ENCODE results near the gene CIRBP. TPM values are rescaled to one million over a fixed set of nuclear protein-coding genes. Genes with fewer than 3 reads are reported as not detected.

The CIRBP gene
- total and polyA plus RNA-seq, 2 of the 13 experiments (the other 11 are each of a cell fraction or from before 2014, with no cell fraction given): 133 to 140 TPM

DNA sequence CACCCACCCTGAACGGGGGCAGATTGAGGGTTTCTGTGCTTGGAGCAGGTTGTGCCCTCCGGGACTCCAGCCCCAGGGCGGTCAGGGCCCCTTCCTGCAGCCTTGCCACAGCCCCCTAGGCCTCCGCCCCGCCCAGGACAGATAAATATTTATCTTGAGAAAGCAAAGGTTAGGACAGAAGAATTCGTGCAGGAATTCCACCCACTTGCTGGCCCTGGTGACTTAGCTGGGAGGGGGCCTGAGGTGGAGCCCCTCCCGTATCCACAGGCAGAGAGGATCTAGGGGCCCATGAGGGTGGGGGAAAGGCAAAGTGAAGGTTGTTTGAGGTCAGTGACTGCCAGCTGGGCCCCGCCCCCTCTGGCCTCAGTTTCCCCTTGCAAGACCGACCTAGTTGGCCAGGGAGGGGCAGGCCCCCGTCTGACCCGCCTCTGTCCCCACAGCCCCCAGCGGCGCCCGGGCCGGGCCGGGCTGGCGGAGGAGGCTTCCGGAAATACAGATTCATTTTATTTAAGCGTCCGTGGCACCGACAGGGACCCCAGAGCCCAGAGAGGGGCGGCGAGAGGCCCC, 15.5 kb upstream of the CIRBP start:
- ChIA-PET CTCF (ENCODE audit: low intra/inter-chr PET ratio, low total read pairs) (no interaction called here), POLR2A (interaction anchor here (0.9 to 13.7 kb wide), 10 partner anchors 9 to 155 kb away, joined by 3 to 668 read pairs (median 6); partner anchors contain the start of genes ATP5F1D, CIRBP, EFNA2 and FAM174C)
- in situ Hi-C loops (cut with HindIII; ENCODE audit: extremely low pct_ligation_motif_present, low pct_unique_long_range_greater_than_20kb): no loop called here
- intact Hi-C loops (cut with micrococcal nuclease; ENCODE audit: unreplicated experiment): no loop called here
- Histone ChIP-seq H4K20me1 (ENCODE audit: insufficient read depth, low read length) (peaks cover 60% of the 10 kb centered on the region; the same call in 1 of the 2 replicates), H3K79me2 (ENCODE audit: insufficient read depth, low read length) (peaks cover 35% of the 10 kb centered on the region), H3K4me3 (replicated peaks in 1 of 3; ENCODE audit: insufficient read depth in 1 of 3, low read depth in 2 of 3, low read length in 3 of 3) (peak overlapping the region; percentile 86 to 90 (median 88); a peak in 3 of 6 replicates), H3K36me3 (replicated peaks in 1 of 2; ENCODE audit: control insufficient read depth in 1 of 2, insufficient read depth in 2 of 2, low read length in 2 of 2) (peaks cover 20 to 48% of the 10 kb centered on the region in 2 experiments), H3K9me3 (ENCODE audit: low read length) (no peaks in the 10 kb centered on the region), H3K27ac (ENCODE audit: extremely low read length, insufficient read depth, low read length) (peak overlapping the region; percentile 94), H3K4me2 (ENCODE audit: low read depth, low read length) (peak overlapping the region; percentile 87), H2AFZ (ENCODE audit: low read length) (no peak overlapping the region), H3K4me1 (ENCODE audit: insufficient read depth, low read length) (peaks cover 53% of the 10 kb centered on the region), H3K9ac (ENCODE audit: insufficient read depth, low read depth, low read length) (peak overlapping the region; percentile 92), H3K27me3 (ENCODE audit: control insufficient read depth in 1 of 2, insufficient read depth in 2 of 2, low read length in 2 of 2) (no peaks in the 10 kb centered on the region; a peak in 1 of 5 replicates)
- no TSS peak for BruUV-seq (replicated peaks)
- DNase-seq (ENCODE audit: low spot score) (peak; percentile 85), ATAC-seq (peak; percentile 34), FAIRE-seq (peak; percentile 77)
- 40% methylated on average over 15 of the region's 23 CpGs for WGBS (ENCODE audit: low lambda C conversion rate)
- no peak for TF ChIP-seq ZNF543 (CRISPR knock-in tag; IDR thresholded peaks at IDR 0.05)
- TF ChIP-seq MTF1 (CRISPR knock-in tag; IDR thresholded peaks at IDR 0.05): no peak
- no peak for TF ChIP-seq DNMT3B (CRISPR knock-in tag; conservative IDR thresholded peaks at IDR 0.05)
- no peak for TF ChIP-seq NFKB2 (CRISPR knock-in tag; IDR thresholded peaks at IDR 0.05; ENCODE audit: borderline replicate concordance)
- TF ChIP-seq ZNF619 (CRISPR knock-in tag; IDR thresholded peaks at IDR 0.05): no peak
- no peak for TF ChIP-seq MXD4 (CRISPR knock-in tag; IDR thresholded peaks at IDR 0.05)
- peak; percentile 85 for TF ChIP-seq SAP130 (CRISPR knock-in tag; IDR thresholded peaks at IDR 0.05; ENCODE audit: low read depth)
- TF ChIP-seq TGIF2 (CRISPR knock-in tag; IDR thresholded peaks at IDR 0.05): peak; percentile 51; the same call in 1 of the 2 replicates
- TF ChIP-seq ZNF225 (CRISPR knock-in tag; IDR thresholded peaks at IDR 0.05): no peak
- TF ChIP-seq, protein P1, sequence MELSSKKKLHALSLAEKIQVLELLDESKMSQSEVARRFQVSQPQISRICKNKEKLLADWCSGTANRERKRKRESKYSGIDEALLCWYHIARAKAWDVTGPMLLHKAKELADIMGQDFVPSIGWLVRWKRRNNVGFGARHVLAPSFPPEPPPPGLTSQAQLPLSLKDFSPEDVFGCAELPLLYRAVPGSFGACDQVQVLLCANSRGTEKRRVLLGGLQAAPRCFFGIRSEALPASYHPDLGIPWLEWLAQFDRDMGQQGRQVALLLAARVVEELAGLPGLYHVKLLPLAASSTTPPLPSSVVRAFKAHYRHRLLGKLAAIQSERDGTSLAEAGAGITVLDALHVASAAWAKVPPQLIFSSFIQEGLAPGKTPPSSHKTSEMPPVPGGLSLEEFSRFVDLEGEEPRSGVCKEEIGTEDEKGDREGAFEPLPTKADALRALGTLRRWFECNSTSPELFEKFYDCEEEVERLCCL (CRISPR knock-in tag; IDR thresholded peaks at IDR 0.05; ENCODE audit: borderline replicate concordance): no peak
- TF ChIP-seq, protein P2, sequence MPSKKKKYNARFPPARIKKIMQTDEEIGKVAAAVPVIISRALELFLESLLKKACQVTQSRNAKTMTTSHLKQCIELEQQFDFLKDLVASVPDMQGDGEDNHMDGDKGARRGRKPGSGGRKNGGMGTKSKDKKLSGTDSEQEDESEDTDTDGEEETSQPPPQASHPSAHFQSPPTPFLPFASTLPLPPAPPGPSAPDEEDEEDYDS (CRISPR knock-in tag; IDR thresholded peaks at IDR 0.05): 0 out of 2 replicates have a peak, but pooled peaks have one; percentile 31
- peak; percentile 92 for TF ChIP-seq SP5 (CRISPR knock-in tag; IDR thresholded peaks at IDR 0.05; ENCODE audit: borderline replicate concordance, low read depth)
- no peak for TF ChIP-seq SRSF4 (IDR thresholded peaks at IDR 0.05; ENCODE audit: low read depth, low read length, poor library complexity, severe bottlenecking)
- no peak for TF ChIP-seq ZNF407 (CRISPR knock-in tag; IDR thresholded peaks at IDR 0.05; ENCODE audit: not compliant biosample characterization)

Data from HepG2 (cell line).